ACC112 (cell line): ENCODE data around the gene PARD3B.

ENCODE experiments used
- H2AFZ ChIP-seq: fragments of 200-600 bp; sonication (generic); one replicate; pipeline ENCODE4 v1.6.0; 2017; ENCODE audit warnings: antibody characterized with exemption, low read length; ENCODE audit not compliant: unreplicated experiment
- H3K27ac ChIP-seq: fragments of 200-600 bp; sonication (generic); 2 replicates; pipeline ENCODE4 v1.5.1; 2014; ENCODE audit warnings: low read depth, mild to moderate bottlenecking, antibody characterized with exemption, low read length, moderate library complexity
- H3K27me3 ChIP-seq: fragments of 200-600 bp; sonication (generic); 2 replicates; pipeline ENCODE4 v1.6.1; 2014; ENCODE audit warnings: mild to moderate bottlenecking, antibody characterized with exemption, low read length, moderate library complexity, mixed read lengths; ENCODE audit not compliant: insufficient read depth
- H3K36me3 ChIP-seq: fragments of 200-600 bp; sonication (generic); 2 replicates; pipeline ENCODE4 v1.6.1; 2016; ENCODE audit warnings: mild to moderate bottlenecking, antibody characterized with exemption, low read length, moderate library complexity, mixed read lengths; ENCODE audit not compliant: insufficient read depth
- H3K4me1 ChIP-seq: fragments of 200-600 bp; sonication (generic); one replicate; pipeline ENCODE4 v1.6.1; 2016; ENCODE audit warnings: low read length, mixed read lengths; ENCODE audit not compliant: insufficient read depth, unreplicated experiment, control insufficient read depth
- H3K4me3 ChIP-seq: fragments of 200-600 bp; sonication (generic); 2 replicates; pipeline ENCODE4 v1.5.1; 2014; ENCODE audit warnings: mild to moderate bottlenecking, low read depth, low read length
- H3K79me2 ChIP-seq: fragments of 200-600 bp; sonication (generic); one replicate; pipeline ENCODE4 v1.6.0; 2016; ENCODE audit warnings: low read length; ENCODE audit not compliant: control insufficient read depth, unreplicated experiment, insufficient read depth

The PARD3B gene

GRCh38 chr2:204570421-204570820, 25.1 kb downstream of the PARD3B start:
- Histone ChIP-seq H3K27ac (no peak overlapping the region), H3K4me3 (no peak overlapping the region), H2AFZ (no peak overlapping the region), H3K27me3 (no peaks in the 10 kb centered on the region), H3K36me3 (no peaks in the 10 kb centered on the region), H3K4me1 (peaks cover 7% of the 10 kb centered on the region), H3K79me2 (no peaks in the 10 kb centered on the region)

GRCh38 chr2:204571041-204571440, 25.8 kb downstream of the PARD3B start:
- Histone ChIP-seq H3K27ac (no peak overlapping the region), H3K27me3 (no peaks in the 10 kb centered on the region), H3K4me1 (peaks cover 6% of the 10 kb centered on the region), H3K36me3 (no peaks in the 10 kb centered on the region), H3K79me2 (no peaks in the 10 kb centered on the region), H3K4me3 (no peak overlapping the region), H2AFZ (no peak overlapping the region)

GRCh38 chr2:204571911-204572310, 26.6 kb downstream of the PARD3B start:
- H3K4me1 ChIP-seq = peaks cover 2% of the 10 kb centered on the region
- no peak overlapping the region for H3K4me3 ChIP-seq
- H3K79me2 ChIP-seq = no peaks in the 10 kb centered on the region
- no peak overlapping the region for H3K27ac ChIP-seq
- H3K27me3 ChIP-seq = no peaks in the 10 kb centered on the region
- H2AFZ ChIP-seq = no peak overlapping the region
- H3K36me3 ChIP-seq = no peaks in the 10 kb centered on the region

GRCh38 chr2:204573221-204573620, 27.9 kb downstream of the PARD3B start:
- Histone ChIP-seq H3K36me3 (no peaks in the 10 kb centered on the region), H3K27ac (no peak overlapping the region), H3K4me3 (no peak overlapping the region), H2AFZ (no peak overlapping the region), H3K27me3 (no peaks in the 10 kb centered on the region), H3K79me2 (no peaks in the 10 kb centered on the region), H3K4me1 (no peaks in the 10 kb centered on the region)

- Histone ChIP-seq H3K36me3 (no peaks in the 10 kb centered on the region), H3K4me3 (no peak overlapping the region), H3K27ac (no peak overlapping the region), H3K4me1 (no peaks in the 10 kb centered on the region), H2AFZ (no peak overlapping the region), H3K27me3 (no peaks in the 10 kb centered on the region), H3K79me2 (no peaks in the 10 kb centered on the region)
Measured at GRCh38 chr2:204574486-204574885, 29.2 kb downstream of the PARD3B start.

- Histone ChIP-seq H3K4me3 (no peak overlapping the region), H3K79me2 (no peaks in the 10 kb centered on the region), H2AFZ (no peak overlapping the region), H3K4me1 (no peaks in the 10 kb centered on the region), H3K36me3 (no peaks in the 10 kb centered on the region), H3K27ac (no peak overlapping the region), H3K27me3 (no peaks in the 10 kb centered on the region)
Measured at GRCh38 chr2:204575463-204575862, 30.2 kb downstream of the PARD3B start.

GRCh38 chr2:204576362-204576979, 31.2 kb downstream of the PARD3B start:
- no peaks in the 10 kb centered on the region for H3K79me2 ChIP-seq
- no peak overlapping the region for H2AFZ ChIP-seq
- no peaks in the 10 kb centered on the region for H3K27me3 ChIP-seq
- no peaks in the 10 kb centered on the region for H3K36me3 ChIP-seq
- no peaks in the 10 kb centered on the region for H3K4me1 ChIP-seq
- H3K27ac ChIP-seq = no peak overlapping the region
- no peak overlapping the region for H3K4me3 ChIP-seq

GRCh38 chr2:204578928-204579598, 33.8 kb downstream of the PARD3B start:
- Histone ChIP-seq H2AFZ (no peak overlapping the region), H3K4me3 (no peak overlapping the region)

GRCh38 chr2:204581946-204582345, 36.7 kb downstream of the PARD3B start:
- H2AFZ ChIP-seq = no peak overlapping the region
- no peaks in the 10 kb centered on the region for H3K4me1 ChIP-seq
- H3K36me3 ChIP-seq = no peaks in the 10 kb centered on the region
- H3K79me2 ChIP-seq = no peaks in the 10 kb centered on the region
- no peak overlapping the region for H3K4me3 ChIP-seq
- no peaks in the 10 kb centered on the region for H3K27me3 ChIP-seq
- no peak overlapping the region for H3K27ac ChIP-seq

More at GRCh38 chr2:204578928-204579598, 33.8 kb downstream of the PARD3B start:
- no peaks in the 10 kb centered on the region for H3K27me3 ChIP-seq
- no peaks in the 10 kb centered on the region for H3K79me2 ChIP-seq
- no peaks in the 10 kb centered on the region for H3K4me1 ChIP-seq
- no peak overlapping the region for H3K27ac ChIP-seq
- H3K36me3 ChIP-seq = no peaks in the 10 kb centered on the region

GRCh38 chr2:204583773-204584172, 38.5 kb downstream of the PARD3B start:
- Histone ChIP-seq H3K27me3 (no peaks in the 10 kb centered on the region), H3K4me3 (no peak overlapping the region), H2AFZ (no peak overlapping the region), H3K79me2 (no peaks in the 10 kb centered on the region), H3K27ac (no peak overlapping the region), H3K4me1 (no peaks in the 10 kb centered on the region), H3K36me3 (no peaks in the 10 kb centered on the region)

GRCh38 chr2:204585930-204586329, 40.7 kb downstream of the PARD3B start:
- Histone ChIP-seq H3K36me3 (no peaks in the 10 kb centered on the region), H3K79me2 (no peaks in the 10 kb centered on the region), H2AFZ (no peak overlapping the region), H3K27me3 (no peaks in the 10 kb centered on the region), H3K27ac (no peak overlapping the region), H3K4me3 (no peak overlapping the region), H3K4me1 (no peaks in the 10 kb centered on the region)
